Neural progenitor cell (in vitro differentiated cells): ENCODE results near the gene KCNH5. TPM values are rescaled to one million over a fixed set of nuclear protein-coding genes. Genes with fewer than 3 reads are reported as not detected.

Source experiments
- DNase-seq: peaks from one replicate; pipeline ENCODE4 v3.0.0-alpha.2; 2016; ENCODE audit warnings: low spot score
- H2AFZ ChIP-seq: fragments of 200-600 bp; sonication (generic); replicated peaks from 2 replicates; pipeline ENCODE4 v1.6.1; 2016; ENCODE audit warnings: antibody characterized with exemption
- H3F3A ChIP-seq: fragments of 200-600 bp; sonication (generic); 2 replicates; pipeline ENCODE4 v1.6.1; 2016; ENCODE audit warnings: antibody characterized with exemption, low read depth
- H3K27ac ChIP-seq: fragments of 200-600 bp; sonication (generic); 2 replicates; pipeline ENCODE4 v1.5.1; 2016; ENCODE audit warnings: mild to moderate bottlenecking
- H3K27me3 ChIP-seq: fragments of 200-600 bp; sonication (generic); 2 replicates; pipeline ENCODE4 v1.6.1; 2016; ENCODE audit warnings: mild to moderate bottlenecking, moderate library complexity
- H3K36me3 ChIP-seq: fragments of 200-600 bp; sonication (generic); 2 replicates; pipeline ENCODE4 v1.5.1; 2016
- H3K4me1 ChIP-seq: fragments of 200-600 bp; sonication (generic); 2 replicates; pipeline ENCODE4 v1.6.1; 2016; ENCODE audit warnings: mixed run types
- H3K4me2 ChIP-seq: fragments of 200-600 bp; sonication (generic); 2 replicates; pipeline ENCODE4 v1.6.1; 2016
- H3K4me3 ChIP-seq: fragments of 200-600 bp; sonication (generic); 2 replicates; pipeline ENCODE4 v1.5.1; 2016
- H3K79me2 ChIP-seq: fragments of 200-600 bp; sonication (generic); 2 replicates; pipeline ENCODE4 v1.6.1; 2016; ENCODE audit warnings: low read depth
- H3K9ac ChIP-seq: fragments of 200-600 bp; sonication (generic); 2 replicates; pipeline ENCODE4 v1.6.1; 2016
- H3K9me3 ChIP-seq: fragments of 200-600 bp; sonication (generic); 2 replicates; pipeline ENCODE4 v1.5.1; 2016; ENCODE audit warnings: low read depth
- H4K20me1 ChIP-seq: fragments of 200-600 bp; sonication (generic); 2 replicates; pipeline ENCODE4 v1.6.1; 2016; ENCODE audit warnings: low read depth
- H3K27ac Mint-ChIP-seq: 3 replicates; pipeline ENCODE4 v1.8.0; 2021; ENCODE audit warnings: mixed read lengths
- H3K27me3 Mint-ChIP-seq: 2 replicates; pipeline ENCODE4 v1.8.0; 2022; ENCODE audit warnings: low read depth, mild to moderate bottlenecking, inconsistent platforms, moderate library complexity, mixed read lengths; ENCODE audit not compliant: insufficient read depth
- H3K36me3 Mint-ChIP-seq: 3 replicates; pipeline ENCODE4 v1.8.0; 2021; ENCODE audit warnings: mixed read lengths
- H3K4me1 Mint-ChIP-seq: 3 replicates; pipeline ENCODE4 v1.8.0; 2021; ENCODE audit warnings: mixed read lengths
- H3K4me3 Mint-ChIP-seq: 3 replicates; pipeline ENCODE4 v1.8.0; 2021; ENCODE audit warnings: mild to moderate bottlenecking, moderate library complexity, mixed read lengths
- H3K9me3 Mint-ChIP-seq: 3 replicates; pipeline ENCODE4 v1.8.0; 2020; ENCODE audit warnings: mixed read lengths
- EZH2 ChIP-seq: fragments of 200-600 bp; sonication (generic); IDR thresholded peaks from 2 replicates; pipeline ENCODE4 v1.6.1; 2017; ENCODE audit warnings: antibody characterized with exemption, mild to moderate bottlenecking, moderate library complexity
- EZH2phosphoT487 ChIP-seq: fragments of 200-600 bp; sonication (generic); IDR thresholded peaks from 2 replicates; pipeline ENCODE4 v1.6.1; 2017; ENCODE audit warnings: antibody characterized with exemption
- total RNA-seq: library from RNA; depleted of rRNA; stranded (reverse); fragments of >200 nt; gene quantifications from 2 replicates; pipeline ENCODE4 v1.2.3, GENCODE V29; 2015; ENCODE audit warnings: low replicate concordance
- TF ChIP-seq, protein P1 (sequence below): fragments of 200-600 bp; sonication (generic); IDR thresholded peaks from 2 replicates; pipeline ENCODE4 v1.5.1; 2017; ENCODE audit warnings: antibody characterized with exemption, mild to moderate bottlenecking

KCNH5 gene
- total RNA-seq, 1 donor from 2014 or later, result 4.6 TPM

DNA sequence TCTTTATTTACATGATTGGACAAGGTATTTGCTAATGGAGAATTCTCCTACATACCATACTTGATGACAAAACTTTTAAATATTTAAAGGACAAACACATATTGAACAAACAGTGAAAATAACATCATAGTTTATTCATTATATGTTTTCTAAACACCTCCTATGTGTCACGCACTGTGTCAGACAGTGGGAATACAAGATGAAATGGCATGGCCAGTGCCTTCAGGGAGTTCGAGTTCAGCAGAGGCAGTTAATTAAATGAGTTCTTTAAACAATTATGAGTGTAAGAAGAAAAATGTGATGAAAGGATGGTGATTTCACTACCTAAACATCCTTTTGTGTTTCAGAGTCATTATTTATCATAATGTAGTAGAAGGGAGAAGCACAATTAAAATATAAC is 159.8 kb downstream of the KCNH5 start:
- no peaks in the 10 kb centered on the region for H4K20me1 ChIP-seq

DNA sequence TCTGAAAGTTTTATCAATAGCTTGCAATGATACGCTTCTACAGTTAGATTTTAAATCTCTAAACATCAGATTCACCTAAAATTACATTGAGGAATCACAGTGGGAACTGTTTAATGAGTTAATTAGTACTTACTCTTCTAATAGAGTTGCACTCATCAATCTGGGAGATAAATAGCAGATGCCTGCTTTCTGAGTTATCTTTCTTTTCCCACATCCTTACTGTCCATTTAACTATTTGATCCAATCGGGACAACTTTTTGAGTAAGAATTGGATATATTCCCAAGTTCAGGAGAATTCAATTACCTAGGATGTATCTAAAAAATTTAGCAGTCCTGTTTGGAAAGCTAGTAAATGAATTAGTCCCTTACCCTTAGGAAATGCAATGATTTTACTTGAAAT is 162.3 kb downstream of the KCNH5 start:
- H3K9ac ChIP-seq, result no peak overlapping the region
- H3K27ac ChIP-seq, result no peak overlapping the region
- H4K20me1 ChIP-seq, result no peaks in the 10 kb centered on the region
- no peak overlapping the region for H3K4me3 ChIP-seq
- no peaks in the 10 kb centered on the region for H3K9me3 Mint-ChIP-seq
- no peaks in the 10 kb centered on the region for H3K79me2 ChIP-seq
- H3F3A ChIP-seq, result no peaks in the 10 kb centered on the region
- H3K36me3 ChIP-seq, result no peaks in the 10 kb centered on the region
- H3K4me1 Mint-ChIP-seq, result no peaks in the 10 kb centered on the region
- no peak overlapping the region for H3K4me3 Mint-ChIP-seq
- no peak overlapping the region for H3K27ac Mint-ChIP-seq
- no peaks in the 10 kb centered on the region for H3K9me3 ChIP-seq
- no peaks in the 10 kb centered on the region for H3K27me3 ChIP-seq
- H3K36me3 Mint-ChIP-seq, result no peaks in the 10 kb centered on the region
- H3K4me1 ChIP-seq, result no peaks in the 10 kb centered on the region
- H3K4me2 ChIP-seq, result no peak overlapping the region
- TF ChIP-seq, protein P1, sequence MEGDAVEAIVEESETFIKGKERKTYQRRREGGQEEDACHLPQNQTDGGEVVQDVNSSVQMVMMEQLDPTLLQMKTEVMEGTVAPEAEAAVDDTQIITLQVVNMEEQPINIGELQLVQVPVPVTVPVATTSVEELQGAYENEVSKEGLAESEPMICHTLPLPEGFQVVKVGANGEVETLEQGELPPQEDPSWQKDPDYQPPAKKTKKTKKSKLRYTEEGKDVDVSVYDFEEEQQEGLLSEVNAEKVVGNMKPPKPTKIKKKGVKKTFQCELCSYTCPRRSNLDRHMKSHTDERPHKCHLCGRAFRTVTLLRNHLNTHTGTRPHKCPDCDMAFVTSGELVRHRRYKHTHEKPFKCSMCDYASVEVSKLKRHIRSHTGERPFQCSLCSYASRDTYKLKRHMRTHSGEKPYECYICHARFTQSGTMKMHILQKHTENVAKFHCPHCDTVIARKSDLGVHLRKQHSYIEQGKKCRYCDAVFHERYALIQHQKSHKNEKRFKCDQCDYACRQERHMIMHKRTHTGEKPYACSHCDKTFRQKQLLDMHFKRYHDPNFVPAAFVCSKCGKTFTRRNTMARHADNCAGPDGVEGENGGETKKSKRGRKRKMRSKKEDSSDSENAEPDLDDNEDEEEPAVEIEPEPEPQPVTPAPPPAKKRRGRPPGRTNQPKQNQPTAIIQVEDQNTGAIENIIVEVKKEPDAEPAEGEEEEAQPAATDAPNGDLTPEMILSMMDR, result no peak
- TF ChIP-seq EZH2 (no peak), EZH2phosphoT487 (no peak)
- no peak overlapping the region for H2AFZ ChIP-seq
- H3K27me3 Mint-ChIP-seq, result no peaks in the 10 kb centered on the region
- DNase-seq, result no peak

More for the DNA sequence above, 159.8 kb downstream of the KCNH5 start:
- H3K4me3 Mint-ChIP-seq, result no peak overlapping the region
- no peaks in the 10 kb centered on the region for H3K36me3 ChIP-seq
- H3K4me2 ChIP-seq, result no peak overlapping the region
- no peaks in the 10 kb centered on the region for H3K27me3 Mint-ChIP-seq
- no peaks in the 10 kb centered on the region for H3K27me3 ChIP-seq
- H3K4me3 ChIP-seq, result no peak overlapping the region
- H3K79me2 ChIP-seq, result no peaks in the 10 kb centered on the region
- no peaks in the 10 kb centered on the region for H3K9me3 ChIP-seq
- no peak overlapping the region for H2AFZ ChIP-seq
- no peaks in the 10 kb centered on the region for H3K4me1 Mint-ChIP-seq
- no peaks in the 10 kb centered on the region for H3F3A ChIP-seq
- TF ChIP-seq EZH2 (no peak), EZH2phosphoT487 (no peak)
- TF ChIP-seq, protein P1, result no peak
- H3K27ac ChIP-seq, result no peak overlapping the region
- H3K9me3 Mint-ChIP-seq, result peaks cover 2% of the 10 kb centered on the region
- no peak overlapping the region for H3K27ac Mint-ChIP-seq
- no peak for DNase-seq
- no peak overlapping the region for H3K9ac ChIP-seq
- H3K36me3 Mint-ChIP-seq, result no peaks in the 10 kb centered on the region
- H3K4me1 ChIP-seq, result no peaks in the 10 kb centered on the region

DNA sequence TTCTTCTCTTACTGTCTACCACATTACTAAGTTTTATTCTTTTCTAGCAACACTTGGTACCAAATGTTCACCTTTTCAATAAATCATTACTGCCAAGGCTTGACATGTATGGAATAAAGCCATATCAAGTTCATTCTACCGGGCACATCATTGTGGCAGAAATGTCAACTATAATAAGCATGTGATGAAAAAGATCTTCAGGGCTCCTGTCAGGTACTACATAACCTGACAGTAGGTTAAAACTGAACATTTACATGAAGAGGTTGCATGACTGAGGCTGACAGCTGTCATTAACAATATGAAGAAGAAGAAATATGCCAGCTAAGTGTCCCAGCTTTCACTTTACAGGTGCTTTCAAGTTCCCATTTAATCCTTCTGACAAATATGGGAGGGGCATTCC is 178.9 kb downstream of the KCNH5 start:
- Mint-ChIP-seq H3K27me3 (no peaks in the 10 kb centered on the region), H3K9me3 (no peaks in the 10 kb centered on the region), H3K27ac (no peak overlapping the region), H3K4me1 (no peaks in the 10 kb centered on the region), H3K36me3 (no peaks in the 10 kb centered on the region), H3K4me3 (no peak overlapping the region)
- H2AFZ ChIP-seq, result no peak overlapping the region
- H3K9ac ChIP-seq, result no peak overlapping the region
- no peak for DNase-seq
- H3F3A ChIP-seq, result no peaks in the 10 kb centered on the region
- H3K4me2 ChIP-seq, result no peak overlapping the region
- H3K4me1 ChIP-seq, result no peaks in the 10 kb centered on the region
- no peak overlapping the region for H3K27ac ChIP-seq
- H3K36me3 ChIP-seq, result no peaks in the 10 kb centered on the region
- no peaks in the 10 kb centered on the region for H3K9me3 ChIP-seq
- no peaks in the 10 kb centered on the region for H3K79me2 ChIP-seq
- no peaks in the 10 kb centered on the region for H3K27me3 ChIP-seq
- no peak overlapping the region for H3K4me3 ChIP-seq
- no peak for TF ChIP-seq EZH2phosphoT487
- TF ChIP-seq, protein P1, result no peak
- no peak for TF ChIP-seq EZH2
- H4K20me1 ChIP-seq, result no peaks in the 10 kb centered on the region
